NCI-H1436 treated with DMSO at 0.1 percent for 48 hours (cell line): ENCODE measurements around the gene SRP19.
"Not testable (repeated sequence)": the region's sequence is repeated elsewhere in the genome, so short reads cannot be mapped to it uniquely, and the experiment has no call there.

Experiments
- DNase-seq: peaks from one replicate; lab custom pipeline; 2025; lab: John Stamatoyannopoulos, UW

The SRP19 gene

GRCh38 chr5:112870966-112871365, 9.9 kb downstream of the SRP19 start:
- no peak for DNase-seq

GRCh38 chr5:112876362-112876761, 15.3 kb downstream of the SRP19 start:
- no peak for DNase-seq

GRCh38 chr5:112878101-112878500, 17.0 kb downstream of the SRP19 start:
- no peak for DNase-seq

- no peak for DNase-seq
Observed at GRCh38 chr5:112878760-112879159, 17.7 kb downstream of the SRP19 start.

- DNase-seq = no peak
Observed at GRCh38 chr5:112880219-112880964, 19.3 kb downstream of the SRP19 start.

- DNase-seq = no peak
Observed at GRCh38 chr5:112883192-112883591, 22.1 kb downstream of the SRP19 start.

- no peak for DNase-seq
Observed at GRCh38 chr5:112885001-112885400, 23.9 kb downstream of the SRP19 start.

GRCh38 chr5:112886975-112887374, 25.9 kb downstream of the SRP19 start:
- no peak for DNase-seq

GRCh38 chr5:112892066-112892465, 31.0 kb downstream of the SRP19 start:
- DNase-seq = not testable (repeated sequence)

- no peak for DNase-seq
Observed at GRCh38 chr5:112892776-112893175, 31.7 kb downstream of the SRP19 start.

- no peak for DNase-seq
Observed at GRCh38 chr5:112895682-112896081, 34.6 kb downstream of the SRP19 start.

GRCh38 chr5:112902561-112902960, 41.5 kb downstream of the SRP19 start:
- no peak for DNase-seq

GRCh38 chr5:112904996-112905395, 43.9 kb downstream of the SRP19 start:
- DNase-seq = not testable (repeated sequence)

GRCh38 chr5:112906637-112907036, 45.5 kb downstream of the SRP19 start:
- no peak for DNase-seq

GRCh38 chr5:112907166-112907631, 46.1 kb downstream of the SRP19 start:
- DNase-seq = no peak

- DNase-seq = no peak
Observed at GRCh38 chr5:112908854-112909253, 47.8 kb downstream of the SRP19 start.

GRCh38 chr5:112910529-112910928, 49.4 kb downstream of the SRP19 start:
- DNase-seq = no peak

- no peak for DNase-seq
Observed at GRCh38 chr5:112914584-112914983, 53.5 kb downstream of the SRP19 start.

- DNase-seq = no peak
Observed at GRCh38 chr5:112915831-112916230, 54.7 kb downstream of the SRP19 start.

- DNase-seq = no peak
Observed at GRCh38 chr5:112917453-112917995, 56.4 kb downstream of the SRP19 start.

- DNase-seq = no peak
Observed at GRCh38 chr5:112918136-112918535, 57.0 kb downstream of the SRP19 start.

- DNase-seq = no peak
Observed at GRCh38 chr5:112918679-112919078, 57.6 kb downstream of the SRP19 start.
